ENCODE results near the gene PARD3. TPM values are rescaled to one million over a fixed set of nuclear protein-coding genes. Genes with fewer than 3 reads are reported as not detected.

The PARD3 gene
- total RNA-seq, 6 experiments from 2014 or later, result 19.1 to 27.8 (median 22.0) TPM

DNA sequence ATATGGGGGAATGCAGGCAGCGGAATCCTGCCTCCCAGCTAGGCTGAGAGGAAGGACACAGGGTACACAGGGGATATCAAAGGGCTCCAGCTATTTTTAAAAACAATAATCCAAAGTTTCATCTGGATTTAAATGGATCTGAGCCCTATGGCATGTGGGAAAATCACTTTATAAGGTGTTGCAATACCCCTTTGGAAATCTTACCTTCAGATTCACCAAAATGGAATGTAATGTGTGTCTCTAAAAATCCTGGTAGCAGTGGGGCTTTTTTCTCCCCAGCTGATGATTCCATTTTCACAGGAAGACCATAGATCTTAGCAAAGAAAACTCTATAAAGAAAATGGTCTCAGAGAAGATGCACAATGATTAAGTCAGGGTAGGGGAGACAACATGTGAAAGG is 722.2 kb downstream of the PARD3 start:
- intact Hi-C loops (cut with DNase I), result no loop called here
- DNase-seq (no peak), ATAC-seq (no peak)
- no peak for TF ChIP-seq POLR2A (IDR thresholded peaks at IDR 0.05)
- TF ChIP-seq CTCF (IDR thresholded peaks at IDR 0.05), result no peak
- 60% methylated on average over 1 of the region's 1 CpG for WGBS (ENCODE audit: insufficient coverage, low coverage, low lambda C conversion rate, missing lambda C conversion rate)
- H3K4me1 ChIP-seq, result no peaks in the 10 kb centered on the region
- H3K27me3 ChIP-seq, result no peaks in the 10 kb centered on the region
- H3K4me3 ChIP-seq, result no peak overlapping the region
- H3K9me3 ChIP-seq, result no peaks in the 10 kb centered on the region
- no peaks in the 10 kb centered on the region for H3K36me3 ChIP-seq
- no peak overlapping the region for H3K27ac ChIP-seq

GRCh38 chr10:34091635-34092195 is 723.4 kb downstream of the PARD3 start:
- intact Hi-C loops (cut with DNase I), result no loop called here
- TF ChIP-seq POLR2A (IDR thresholded peaks at IDR 0.05) (no peak), CTCF (IDR thresholded peaks at IDR 0.05) (no peak)
- Histone ChIP-seq H3K36me3 (no peaks in the 10 kb centered on the region), H3K4me1 (no peaks in the 10 kb centered on the region), H3K9me3 (no peaks in the 10 kb centered on the region), H3K4me3 (no peak overlapping the region), H3K27me3 (no peaks in the 10 kb centered on the region), H3K27ac (no peak overlapping the region)
- ATAC-seq (no peak), DNase-seq (no peak)
- 81% methylated on average over 2 of the region's 6 CpGs for WGBS (ENCODE audit: insufficient coverage, low coverage, low lambda C conversion rate, missing lambda C conversion rate)

GRCh38 chr10:34089253-34089652 is 725.8 kb downstream of the PARD3 start:
- DNase-seq (no peak), ATAC-seq (no peak)
- Histone ChIP-seq H3K9me3 (no peaks in the 10 kb centered on the region), H3K27ac (no peak overlapping the region), H3K27me3 (no peaks in the 10 kb centered on the region), H3K36me3 (no peaks in the 10 kb centered on the region), H3K4me3 (no peak overlapping the region), H3K4me1 (no peaks in the 10 kb centered on the region)
- intact Hi-C loops (cut with DNase I), result no loop called here
- TF ChIP-seq POLR2A (IDR thresholded peaks at IDR 0.05), result no peak
- 81% methylated on average over 5 of the region's 6 CpGs for WGBS (ENCODE audit: insufficient coverage, low coverage, low lambda C conversion rate, missing lambda C conversion rate)

DNA sequence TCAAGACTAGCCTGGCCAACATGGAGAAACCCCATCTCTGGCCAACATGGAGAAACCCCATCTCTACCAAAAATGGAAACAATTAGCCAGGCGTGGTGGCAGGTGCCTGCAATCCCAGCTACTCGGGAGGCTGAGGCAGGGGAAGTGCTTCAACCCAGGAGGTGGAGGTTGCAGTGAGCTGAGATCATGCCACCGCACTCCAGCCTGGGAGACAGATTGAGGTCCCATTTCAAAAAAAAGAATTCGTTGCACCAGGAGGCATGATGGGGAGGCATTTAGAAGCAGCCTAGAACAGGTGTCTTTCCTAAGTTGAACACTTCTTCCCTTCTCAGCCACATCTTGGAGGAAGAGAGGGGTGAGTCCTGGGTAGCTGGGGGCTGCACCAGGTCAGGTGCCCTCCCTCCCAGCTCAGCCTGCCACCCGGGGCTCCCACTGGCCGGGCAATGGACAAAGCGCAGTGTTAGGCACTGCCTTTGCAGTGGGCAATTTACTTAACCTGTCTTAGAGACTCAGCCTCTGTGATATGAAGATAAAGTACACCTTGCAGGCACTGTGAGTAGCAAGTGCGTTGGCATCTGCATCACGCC is 726.8 kb downstream of the PARD3 start:
- no peaks in the 10 kb centered on the region for H3K27me3 ChIP-seq
- no peaks in the 10 kb centered on the region for H3K4me1 ChIP-seq
- ATAC-seq (no peak), DNase-seq (no peak)
- H3K9me3 ChIP-seq, result no peaks in the 10 kb centered on the region
- H3K4me3 ChIP-seq, result no peak overlapping the region
- no peaks in the 10 kb centered on the region for H3K36me3 ChIP-seq
- TF ChIP-seq POLR2A (IDR thresholded peaks at IDR 0.05), result no peak
- TF ChIP-seq CTCF (IDR thresholded peaks at IDR 0.05), result no peak
- no peak overlapping the region for H3K27ac ChIP-seq
- 100% methylated on average over 3 of the region's 9 CpGs for WGBS (ENCODE audit: insufficient coverage, low coverage, low lambda C conversion rate, missing lambda C conversion rate)
- intact Hi-C loops (cut with DNase I), result no loop called here

DNA sequence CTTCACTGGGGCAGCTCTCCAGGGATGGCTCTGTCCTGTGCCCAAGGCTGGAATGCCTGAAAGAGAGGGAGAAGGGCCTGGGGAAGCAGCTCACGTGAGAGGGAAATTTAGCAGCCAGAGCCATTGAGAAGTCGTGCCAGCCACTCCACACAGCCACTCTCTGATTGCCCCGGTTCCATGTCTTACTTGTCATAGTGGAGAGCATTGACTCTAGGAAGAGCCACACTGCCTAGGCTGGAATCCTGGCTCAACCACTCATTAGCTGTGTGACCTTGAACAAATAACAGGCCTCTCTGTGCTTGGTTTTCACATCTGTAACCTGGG is 728.0 kb downstream of the PARD3 start:
- Histone ChIP-seq H3K4me3 (no peak overlapping the region), H3K9me3 (no peaks in the 10 kb centered on the region), H3K27me3 (no peaks in the 10 kb centered on the region), H3K4me1 (no peaks in the 10 kb centered on the region), H3K36me3 (no peaks in the 10 kb centered on the region), H3K27ac (no peak overlapping the region)
- WGBS (ENCODE audit: insufficient coverage, low coverage, low lambda C conversion rate, missing lambda C conversion rate), result 60% methylated on average over 1 of the region's 3 CpGs
- ATAC-seq, result no peak
- DNase-seq, result no peak
- intact Hi-C loops (cut with DNase I), result no loop called here
- TF ChIP-seq CTCF (IDR thresholded peaks at IDR 0.05), result no peak
- TF ChIP-seq POLR2A (IDR thresholded peaks at IDR 0.05), result no peak
